ENCODE results near the gene BIRC2.

DNA sequence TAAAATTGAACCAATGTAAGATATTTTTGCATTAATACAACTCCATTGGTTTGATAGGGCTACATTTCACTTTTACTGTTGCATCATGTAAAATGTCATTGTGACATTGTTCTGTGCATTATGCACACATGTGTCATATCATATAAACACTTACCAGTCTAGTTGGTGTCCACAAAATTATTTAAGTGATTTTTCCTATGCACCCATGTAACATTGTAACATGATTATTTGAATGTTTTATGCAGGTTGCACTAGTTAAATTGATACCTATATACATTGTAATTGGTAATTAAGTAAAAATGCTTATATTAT lies 39.3 kb upstream of the BIRC2 start:
- TF ChIP-seq, protein P1, sequence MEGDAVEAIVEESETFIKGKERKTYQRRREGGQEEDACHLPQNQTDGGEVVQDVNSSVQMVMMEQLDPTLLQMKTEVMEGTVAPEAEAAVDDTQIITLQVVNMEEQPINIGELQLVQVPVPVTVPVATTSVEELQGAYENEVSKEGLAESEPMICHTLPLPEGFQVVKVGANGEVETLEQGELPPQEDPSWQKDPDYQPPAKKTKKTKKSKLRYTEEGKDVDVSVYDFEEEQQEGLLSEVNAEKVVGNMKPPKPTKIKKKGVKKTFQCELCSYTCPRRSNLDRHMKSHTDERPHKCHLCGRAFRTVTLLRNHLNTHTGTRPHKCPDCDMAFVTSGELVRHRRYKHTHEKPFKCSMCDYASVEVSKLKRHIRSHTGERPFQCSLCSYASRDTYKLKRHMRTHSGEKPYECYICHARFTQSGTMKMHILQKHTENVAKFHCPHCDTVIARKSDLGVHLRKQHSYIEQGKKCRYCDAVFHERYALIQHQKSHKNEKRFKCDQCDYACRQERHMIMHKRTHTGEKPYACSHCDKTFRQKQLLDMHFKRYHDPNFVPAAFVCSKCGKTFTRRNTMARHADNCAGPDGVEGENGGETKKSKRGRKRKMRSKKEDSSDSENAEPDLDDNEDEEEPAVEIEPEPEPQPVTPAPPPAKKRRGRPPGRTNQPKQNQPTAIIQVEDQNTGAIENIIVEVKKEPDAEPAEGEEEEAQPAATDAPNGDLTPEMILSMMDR (IDR thresholded peaks at IDR 0.05 in 8 of 11, conservative IDR thresholded peaks at IDR 0.05 in 3 of 11) = no peak
- no peak for TF ChIP-seq POLR2A (IDR thresholded peaks at IDR 0.05)

Data from spleen (tissue), 7 donors.